ENCODE results near the gene OR52K2. TPM values are rescaled to one million over a fixed set of nuclear protein-coding genes. Genes with fewer than 3 reads are reported as not detected.

The OR52K2 gene
- total RNA-seq, 6 experiments from 2014 or later, result not detected

GRCh38 chr11:4493480-4493818 lies 44.4 kb downstream of the OR52K2 start:
- Mint-ChIP-seq H3K27ac (no peak overlapping the region), H3K9me3 (no peaks in the 10 kb centered on the region), H3K36me3 (ENCODE audit: low read depth) (no peaks in the 10 kb centered on the region), H3K4me1 (ENCODE audit: low read depth) (peaks cover 7% of the 10 kb centered on the region; the same call in 1 of the 2 replicates), H3K27me3 (ENCODE audit: insufficient read depth) (peaks cover 20% of the 10 kb centered on the region), H3K4me3 (no peak overlapping the region)
- no peak for DNase-seq
- TF ChIP-seq CTCF (IDR thresholded peaks at IDR 0.05), result peak; percentile 50

GRCh38 chr11:4495487-4495886 lies 46.4 kb downstream of the OR52K2 start:
- Mint-ChIP-seq H3K36me3 (ENCODE audit: low read depth) (no peaks in the 10 kb centered on the region), H3K27me3 (ENCODE audit: insufficient read depth) (peaks cover 18% of the 10 kb centered on the region), H3K9me3 (no peaks in the 10 kb centered on the region), H3K27ac (no peak overlapping the region), H3K4me3 (no peak overlapping the region), H3K4me1 (ENCODE audit: low read depth) (peaks cover 7% of the 10 kb centered on the region; the same call in 1 of the 2 replicates)
- TF ChIP-seq CTCF (IDR thresholded peaks at IDR 0.05), result no peak
- DNase-seq, result no peak

GRCh38 chr11:4495986-4496385 lies 46.9 kb downstream of the OR52K2 start:
- DNase-seq, result no peak
- Mint-ChIP-seq H3K9me3 (no peaks in the 10 kb centered on the region), H3K4me1 (ENCODE audit: low read depth) (peaks cover 7% of the 10 kb centered on the region; the same call in 1 of the 2 replicates), H3K36me3 (ENCODE audit: low read depth) (no peaks in the 10 kb centered on the region), H3K27me3 (ENCODE audit: insufficient read depth) (peaks cover 18% of the 10 kb centered on the region), H3K4me3 (no peak overlapping the region), H3K27ac (no peak overlapping the region)
- TF ChIP-seq CTCF (IDR thresholded peaks at IDR 0.05), result no peak

GRCh38 chr11:4496557-4497248 lies 47.6 kb downstream of the OR52K2 start:
- no peak overlapping the region for H3K4me3 Mint-ChIP-seq
- no peak for DNase-seq
- no peaks in the 10 kb centered on the region for H3K9me3 Mint-ChIP-seq
- no peak overlapping the region for H3K27ac Mint-ChIP-seq
- no peak for TF ChIP-seq CTCF (IDR thresholded peaks at IDR 0.05)
- peaks cover 7% of the 10 kb centered on the region; the same call in 1 of the 2 replicates for H3K4me1 Mint-ChIP-seq (ENCODE audit: low read depth)
- no peaks in the 10 kb centered on the region for H3K36me3 Mint-ChIP-seq (ENCODE audit: low read depth)
- H3K27me3 Mint-ChIP-seq (ENCODE audit: insufficient read depth), result peaks cover 18% of the 10 kb centered on the region

Other genes starting within 250 kb of the OR52K2 start
- not detected for gene OR52B4, start 80.9 kb upstream of the OR52K2 start, total RNA-seq (2021; fragmentation: NEBNext Ultra II Directional; extraction: Animal tissue kit (Norgen Biotek cat#: 25700))
- 10 to 100 TPM; 11.1 to 23.1 (median 18.9) TPM for gene TRIM21, start 55.6 kb upstream of the OR52K2 start, total RNA-seq (2021; fragmentation: NEBNext Ultra II Directional; extraction: Animal tissue kit (Norgen Biotek cat#: 25700))
- gene OR52K1, start 33.4 kb downstream of the OR52K2 start, total RNA-seq (2021; fragmentation: NEBNext Ultra II Directional; extraction: Animal tissue kit (Norgen Biotek cat#: 25700)), result not detected
- gene OR52M1, start 95.9 kb downstream of the OR52K2 start, total RNA-seq (2021; fragmentation: NEBNext Ultra II Directional; extraction: Animal tissue kit (Norgen Biotek cat#: 25700)), result not detected
- not detected for gene OR52I2, start 132.4 kb downstream of the OR52K2 start, total RNA-seq (2021; fragmentation: NEBNext Ultra II Directional; extraction: Animal tissue kit (Norgen Biotek cat#: 25700))
- gene OR52I1, start 144.7 kb downstream of the OR52K2 start, total RNA-seq (2021; fragmentation: NEBNext Ultra II Directional; extraction: Animal tissue kit (Norgen Biotek cat#: 25700)), result not detected
- gene TRIM68, start 158.9 kb downstream of the OR52K2 start, total RNA-seq (2021; fragmentation: NEBNext Ultra II Directional; extraction: Animal tissue kit (Norgen Biotek cat#: 25700)), result 1 to 10 TPM; 6.4 to 10.0 (median 8.6) TPM
- gene OR51D1, start 188.2 kb downstream of the OR52K2 start, total RNA-seq (2021; fragmentation: NEBNext Ultra II Directional; extraction: Animal tissue kit (Norgen Biotek cat#: 25700)), result not detected
- not detected for gene OR51E1, start 194.7 kb downstream of the OR52K2 start, total RNA-seq (2021; fragmentation: NEBNext Ultra II Directional; extraction: Animal tissue kit (Norgen Biotek cat#: 25700))
- under 1 TPM in 4 of 6 experiments, not detected in 2; 0.09 to 0.32 (median 0.12) TPM for gene OR51E2, start 248.6 kb downstream of the OR52K2 start, total RNA-seq (2021; fragmentation: NEBNext Ultra II Directional; extraction: Animal tissue kit (Norgen Biotek cat#: 25700))